H9 (cell line): ENCODE results near the gene ADARB2. TPM values are rescaled to one million over a fixed set of nuclear protein-coding genes. Genes with fewer than 3 reads are reported as not detected.

Experiments
- DNase-seq: peaks from one replicate; pipeline ENCODE4 v3.0.0-alpha.2; 2017
- H2AFZ ChIP-seq: one replicate; pipeline ENCODE4 v1.6.1; 2013; ENCODE audit warnings: mild to moderate bottlenecking, low read length, control low read depth, moderate library complexity
- H2AK5ac ChIP-seq: 2 replicates; pipeline ENCODE4 v1.6.1; 2013; ENCODE audit warnings: low read length, control low read depth, mixed read lengths; ENCODE audit not compliant: insufficient read length
- H2BK120ac ChIP-seq: one replicate; pipeline ENCODE4 v1.6.1; 2013; ENCODE audit warnings: low read depth, mild to moderate bottlenecking, low read length, control low read depth, inconsistent platforms; ENCODE audit not compliant: poor library complexity, severe bottlenecking
- H2BK12ac ChIP-seq: 2 replicates; pipeline ENCODE4 v1.6.1; 2013; ENCODE audit warnings: low read length, control low read depth, mixed read lengths, low read depth; ENCODE audit not compliant: insufficient read length
- H2BK15ac ChIP-seq: 2 replicates; pipeline ENCODE4 v1.6.1; 2013; ENCODE audit warnings: low read depth, low read length, control low read depth
- H2BK20ac ChIP-seq: one replicate; pipeline ENCODE4 v1.6.1; 2013; ENCODE audit warnings: low read depth, mild to moderate bottlenecking, low read length, control low read depth, inconsistent platforms; ENCODE audit not compliant: poor library complexity, severe bottlenecking
- H2BK5ac ChIP-seq: 2 replicates; pipeline ENCODE4 v1.6.1; 2013; ENCODE audit warnings: low read length, control low read depth, mixed read lengths; ENCODE audit not compliant: insufficient read length
- H3K14ac ChIP-seq: 2 replicates; pipeline ENCODE4 v1.6.1; 2013; ENCODE audit warnings: low read length, control low read depth; ENCODE audit not compliant: insufficient read depth
- H3K18ac ChIP-seq: 2 replicates; pipeline ENCODE4 v1.6.1; 2013; ENCODE audit warnings: low read depth, mild to moderate bottlenecking, mixed read lengths, low read length, control low read depth; ENCODE audit not compliant: insufficient read length
- H3K23ac ChIP-seq: 2 replicates; pipeline ENCODE4 v1.6.1; 2013; ENCODE audit warnings: low read length, control low read depth, mixed read lengths, low read depth; ENCODE audit not compliant: insufficient read length
- H3K23me2 ChIP-seq: 2 replicates; pipeline ENCODE4 v1.6.1; 2013; ENCODE audit warnings: low read depth, mild to moderate bottlenecking, mixed read lengths, low read length, control low read depth; ENCODE audit not compliant: insufficient read length, poor library complexity, severe bottlenecking
- H3K27ac ChIP-seq: 2 replicates; pipeline ENCODE4 v1.5.1; 2013; ENCODE audit warnings: low read length, control low read depth, mixed read lengths, low read depth; ENCODE audit not compliant: insufficient read length
- H3K27me3 ChIP-seq: 2 replicates; pipeline ENCODE4 v1.6.1; 2013; ENCODE audit warnings: low read length, control low read depth, inconsistent platforms; ENCODE audit not compliant: insufficient read depth
- H3K4ac ChIP-seq: 2 replicates; pipeline ENCODE4 v1.6.1; 2013; ENCODE audit warnings: low read depth, mild to moderate bottlenecking, control low read depth, inconsistent platforms, low read length, moderate library complexity
- H3K4me1 ChIP-seq: 2 replicates; pipeline ENCODE4 v1.6.1; 2013; ENCODE audit warnings: low read length, control low read depth, inconsistent platforms; ENCODE audit not compliant: insufficient read depth
- H3K4me2 ChIP-seq: 2 replicates; pipeline ENCODE4 v1.6.1; 2013; ENCODE audit warnings: low read length, control low read depth, mixed read lengths; ENCODE audit not compliant: insufficient read length, insufficient read depth
- H3K56ac ChIP-seq: 2 replicates; pipeline ENCODE4 v1.6.1; 2013; ENCODE audit warnings: low read depth, mild to moderate bottlenecking, mixed read lengths, low read length, control low read depth; ENCODE audit not compliant: insufficient read length
- H3K79me1 ChIP-seq: 2 replicates; pipeline ENCODE4 v1.6.1; 2013; ENCODE audit warnings: low read depth, mild to moderate bottlenecking, moderate library complexity, low read length, control low read depth, inconsistent platforms; ENCODE audit not compliant: insufficient read depth, poor library complexity, severe bottlenecking
- H3K79me2 ChIP-seq: 2 replicates; pipeline ENCODE4 v1.6.1; 2013; ENCODE audit warnings: low read length, control low read depth, inconsistent platforms; ENCODE audit not compliant: insufficient read depth
- H3K9ac ChIP-seq: 2 replicates; pipeline ENCODE4 v1.6.1; 2013; ENCODE audit warnings: low read length, control low read depth, mixed read lengths; ENCODE audit not compliant: insufficient read length; ENCODE audit errors: extremely low read depth
- H3K9me3 ChIP-seq: one replicate; pipeline ENCODE4 v1.6.1; 2013; ENCODE audit warnings: low read depth, low read length, inconsistent platforms; ENCODE audit not compliant: control insufficient read depth
- H3T11ph ChIP-seq: one replicate; pipeline ENCODE4 v1.6.1; 2013; ENCODE audit warnings: mild to moderate bottlenecking, low read length, control low read depth, inconsistent platforms
- H4K20me1 ChIP-seq: one replicate; pipeline ENCODE4 v1.6.1; 2013; ENCODE audit not compliant: control insufficient read depth, insufficient read length, insufficient read depth
- H4K5ac ChIP-seq: 2 replicates; pipeline ENCODE4 v1.6.1; 2013; ENCODE audit warnings: low read depth, mild to moderate bottlenecking, mixed read lengths, low read length, control low read depth; ENCODE audit not compliant: insufficient read length
- H4K8ac ChIP-seq: replicated peaks from 2 replicates; pipeline ENCODE4 v1.6.1; 2013; ENCODE audit warnings: low read length, control low read depth, mixed read lengths, low read depth; ENCODE audit not compliant: insufficient read length
- H4K91ac ChIP-seq: 2 replicates; pipeline ENCODE4 v1.6.1; 2013; ENCODE audit warnings: low read depth, mild to moderate bottlenecking, moderate library complexity, mixed read lengths, low read length, control low read depth; ENCODE audit not compliant: insufficient read length
- H3K27ac Mint-ChIP-seq, 3 experiments: 2 replicates in 2 of 3; 3 replicates in 1 of 3; pipeline ENCODE4 v1.8.0; 2020 to 2021; ENCODE audit warnings: mixed read lengths in 3 of 3, mild to moderate bottlenecking in 1 of 3, moderate library complexity in 1 of 3
- H3K27me3 Mint-ChIP-seq: 2 replicates; pipeline ENCODE4 v1.8.0; 2021; ENCODE audit warnings: low read depth, mild to moderate bottlenecking, moderate library complexity, mixed read lengths
- H3K36me3 Mint-ChIP-seq, 3 experiments: 2 replicates in 2 of 3; 3 replicates in 1 of 3; pipeline ENCODE4 v1.8.0; 2020 to 2021; ENCODE audit warnings: low read depth in 3 of 3, mixed read lengths in 3 of 3; ENCODE audit not compliant: insufficient read depth in 1 of 3
- H3K4me1 Mint-ChIP-seq, 2 experiments: 2 replicates each; pipeline ENCODE4 v1.8.0; 2020; ENCODE audit warnings: mixed read lengths in 2 of 2
- H3K4me3 Mint-ChIP-seq, 2 experiments: 2 replicates in 1 of 2; 3 replicates in 1 of 2; pipeline ENCODE4 v1.8.0; 2020 to 2021; ENCODE audit warnings: mild to moderate bottlenecking in 2 of 2, mixed read lengths in 2 of 2, moderate library complexity in 1 of 2
- H3K9me3 Mint-ChIP-seq, 2 experiments: 2 replicates in 1 of 2; 3 replicates in 1 of 2; pipeline ENCODE4 v1.8.0; 2020; ENCODE audit warnings: mild to moderate bottlenecking in 2 of 2, mixed read lengths in 2 of 2, moderate library complexity in 1 of 2
- CTCF ChIP-seq: fragments of 200-600 bp; sonication (generic); conservative IDR thresholded peaks from 3 replicates; pipeline ENCODE4 v1.8.0; 2021; ENCODE audit warnings: antibody characterized with exemption, mild to moderate bottlenecking
- WGBS: extraction: QIAGEN DNeasy Blood & Tissue Kit; methylation state at CpG from one replicate; pipeline ENCODE4 v1.1.7; 2013; ENCODE audit warnings: missing lambda C conversion rate, low lambda C conversion rate, mixed read lengths; ENCODE audit not compliant: insufficient read length; ENCODE audit errors: extremely low coverage; 5-methylcytosine and 5-hydroxymethylcytosine counted together
- total RNA-seq: library from RNA; stranded (reverse); gene quantifications from 2 replicates; pipeline ENCODE4 v1.2.1, GENCODE V29; 2021

Gene ADARB2
- total RNA-seq, 1 experiment from 2014 or later: 0.87 TPM

GRCh38 chr10:1228467-1228975, 508.8 kb downstream of the ADARB2 start:
- Histone ChIP-seq H3K9ac (no peak overlapping the region), H3K23me2 (no peaks in the 10 kb centered on the region), H4K20me1 (no peaks in the 10 kb centered on the region), H2AK5ac (no peak overlapping the region), H4K91ac (no peak overlapping the region), H4K8ac (no peak overlapping the region), H3K79me1 (no peaks in the 10 kb centered on the region), H2BK15ac (no peak overlapping the region), H2BK5ac (no peak overlapping the region), H3K4me1 (no peaks in the 10 kb centered on the region), H2BK120ac (no peak overlapping the region), H3K79me2 (no peaks in the 10 kb centered on the region), H2BK12ac (no peak overlapping the region), H3K27me3 (no peaks in the 10 kb centered on the region), H3K23ac (no peak overlapping the region), H3K56ac (no peak overlapping the region), H2AFZ (no peak overlapping the region), H3K27ac (no peak overlapping the region), H3T11ph (no peak overlapping the region), H3K14ac (no peak overlapping the region), H3K4ac (no peak overlapping the region), H4K5ac (no peak overlapping the region), H3K9me3 (no peaks in the 10 kb centered on the region), H3K18ac (no peak overlapping the region), H2BK20ac (no peak overlapping the region), H3K4me2 (no peak overlapping the region)
- DNase-seq: peak; percentile 26
- WGBS: no CpG with 5 or more reads among the region's 14 CpGs
- peaks cover 22 to 30% of the 10 kb centered on the region in 2 experiments for H3K4me1 Mint-ChIP-seq
- peaks cover 19% of the 10 kb centered on the region for H3K27me3 Mint-ChIP-seq
- peaks cover 9 to 26% (median 15%) of the 10 kb centered on the region in 3 experiments for H3K36me3 Mint-ChIP-seq
- no peak for TF ChIP-seq CTCF
- peak overlapping the region in 2 of 3 experiments; percentile 52 to 83; a peak in 2 of 7 replicates for H3K27ac Mint-ChIP-seq
- H3K4me3 Mint-ChIP-seq: no peak overlapping the region
- H3K9me3 Mint-ChIP-seq: peaks cover 11 to 31% of the 10 kb centered on the region in 2 experiments
